Gastrocnemius medialis (tissue), 4 donors: Measurements from ENCODE around the gene DDX51.

Source experiments
- POLR2A ChIP-seq, 2 donors: fragments of 450-650 bp; IDR thresholded peaks; one replicate each; pipeline ENCODE4 v1.6.1; 2017; ENCODE audit warnings: antibody characterized with exemption in 2 of 2, mild to moderate bottlenecking in 2 of 2, moderate library complexity in 2 of 2
- TF ChIP-seq, protein P1 (sequence below), 5 experiments: fragments of 450-650 bp in 3 of 5; fragments of 200-600 bp in 2 of 5; sonication (generic) in 2 of 5; IDR thresholded peaks in 4 of 5; conservative IDR thresholded peaks in 1 of 5; 1 replicate in 4 of 5; 2 replicates in 1 of 5; pipeline ENCODE4 v1.5.1; 2016 to 2019; ENCODE audit warnings: antibody characterized with exemption in 5 of 5, mild to moderate bottlenecking in 3 of 5, moderate library complexity in 3 of 5

DNA sequence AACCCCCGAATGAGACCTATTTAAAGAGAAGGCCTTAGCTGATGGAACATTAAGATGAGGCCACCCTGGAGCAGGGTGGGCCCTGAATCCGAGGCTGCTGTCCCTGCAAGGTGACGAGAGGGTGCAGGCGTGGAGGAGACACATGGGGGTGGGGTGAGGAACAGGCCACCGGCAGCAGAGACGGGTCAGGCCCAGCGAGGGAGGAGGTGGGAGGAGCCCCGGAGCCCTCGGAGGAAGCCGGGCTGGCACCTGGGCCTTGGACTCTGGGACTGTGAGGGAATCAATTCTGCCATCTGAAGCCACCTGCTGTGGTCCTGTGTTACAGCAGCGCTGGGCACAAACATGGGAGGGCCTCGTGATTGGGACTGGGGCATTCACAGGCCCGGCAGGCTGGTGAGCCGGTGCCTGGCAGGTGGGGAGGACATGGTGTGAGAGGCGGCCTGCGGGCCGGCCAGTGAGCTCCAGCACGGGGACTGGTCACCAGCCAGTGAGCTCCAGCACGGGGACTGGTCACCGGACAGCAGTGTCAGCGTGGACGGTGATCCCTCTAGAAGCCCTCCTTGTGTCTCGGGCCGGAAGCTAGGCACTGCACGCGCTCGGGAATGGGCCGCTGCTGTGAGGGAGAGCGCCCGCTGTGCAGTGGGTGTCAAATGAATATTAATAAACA, 46.8 kb upstream of the DDX51 start:
- TF ChIP-seq, protein P1, sequence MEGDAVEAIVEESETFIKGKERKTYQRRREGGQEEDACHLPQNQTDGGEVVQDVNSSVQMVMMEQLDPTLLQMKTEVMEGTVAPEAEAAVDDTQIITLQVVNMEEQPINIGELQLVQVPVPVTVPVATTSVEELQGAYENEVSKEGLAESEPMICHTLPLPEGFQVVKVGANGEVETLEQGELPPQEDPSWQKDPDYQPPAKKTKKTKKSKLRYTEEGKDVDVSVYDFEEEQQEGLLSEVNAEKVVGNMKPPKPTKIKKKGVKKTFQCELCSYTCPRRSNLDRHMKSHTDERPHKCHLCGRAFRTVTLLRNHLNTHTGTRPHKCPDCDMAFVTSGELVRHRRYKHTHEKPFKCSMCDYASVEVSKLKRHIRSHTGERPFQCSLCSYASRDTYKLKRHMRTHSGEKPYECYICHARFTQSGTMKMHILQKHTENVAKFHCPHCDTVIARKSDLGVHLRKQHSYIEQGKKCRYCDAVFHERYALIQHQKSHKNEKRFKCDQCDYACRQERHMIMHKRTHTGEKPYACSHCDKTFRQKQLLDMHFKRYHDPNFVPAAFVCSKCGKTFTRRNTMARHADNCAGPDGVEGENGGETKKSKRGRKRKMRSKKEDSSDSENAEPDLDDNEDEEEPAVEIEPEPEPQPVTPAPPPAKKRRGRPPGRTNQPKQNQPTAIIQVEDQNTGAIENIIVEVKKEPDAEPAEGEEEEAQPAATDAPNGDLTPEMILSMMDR (IDR thresholded peaks at IDR 0.05 in 4 of 5, conservative IDR thresholded peaks at IDR 0.05 in 1 of 5), result no peak
- TF ChIP-seq POLR2A (IDR thresholded peaks at IDR 0.05), result no peak
